CD4-positive, alpha-beta T cell treated with Interleukin-6 at 100 ng/mL for 8 hours (primary cell): ENCODE results near the gene HPSE2.
"Not testable (repeated sequence)": the region's sequence is repeated elsewhere in the genome, so short reads cannot be mapped to it uniquely, and the experiment has no call there.

Experiments used
- DNase-seq: peaks from one replicate; pipeline ENCODE4 v3.0.0-alpha.2; 2020; ENCODE audit warnings: mixed read lengths, low spot score

Gene HPSE2

GRCh38 chr10:98567391-98568133 lies 668.1 kb downstream of the HPSE2 start:
- no peak for DNase-seq

DNA sequence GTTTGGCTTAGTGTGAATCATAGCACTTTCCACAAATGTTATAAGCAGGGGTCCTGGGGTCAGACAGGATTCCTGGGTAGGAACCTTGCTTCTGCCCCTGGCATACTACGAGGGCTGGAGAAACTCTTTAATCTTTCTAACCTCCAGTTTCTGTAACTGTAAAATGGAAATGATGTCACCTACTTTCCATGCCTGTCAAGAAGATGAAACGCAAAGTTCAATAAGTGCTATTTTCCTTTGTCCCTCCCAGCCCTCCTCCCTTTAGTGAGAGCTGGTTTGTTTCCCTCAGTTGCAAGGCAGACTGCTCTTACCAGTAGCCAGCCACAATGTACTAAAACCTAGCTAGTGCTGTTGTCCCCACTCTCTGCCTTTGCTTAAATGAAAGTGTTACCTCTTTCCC lies 671.8 kb downstream of the HPSE2 start:
- no peak for DNase-seq

GRCh38 chr10:98560565-98560964 lies 675.1 kb downstream of the HPSE2 start:
- no peak for DNase-seq

GRCh38 chr10:98556061-98556460 lies 679.6 kb downstream of the HPSE2 start:
- DNase-seq = no peak

DNA sequence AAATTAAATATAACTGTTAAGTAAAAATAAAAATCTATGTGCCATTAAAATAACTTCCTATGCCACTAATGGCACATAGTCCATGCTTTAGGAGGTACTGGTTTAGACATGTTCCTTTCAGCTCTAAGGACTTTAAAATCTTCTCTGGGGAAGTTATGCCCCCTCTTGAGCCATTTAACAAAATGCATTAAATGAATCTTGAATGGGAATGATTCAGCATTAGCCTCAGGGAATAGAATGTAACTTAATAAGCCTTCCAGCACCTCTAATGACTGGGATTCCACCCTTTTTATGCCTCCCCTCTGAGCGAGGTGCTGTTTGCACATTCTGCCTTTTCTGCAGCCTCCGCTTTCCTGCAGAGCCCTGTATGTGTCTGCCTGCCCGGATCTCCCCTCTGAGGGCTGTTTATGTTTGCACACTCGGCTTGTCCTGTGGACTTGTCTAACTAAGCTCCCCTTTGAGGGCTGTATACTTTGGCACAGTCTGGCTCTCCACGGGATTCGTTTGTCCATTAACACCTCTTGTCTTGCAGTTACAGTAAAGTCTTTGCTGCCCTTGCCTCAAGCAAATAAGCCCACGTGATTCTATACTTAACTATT lies 680.5 kb downstream of the HPSE2 start:
- DNase-seq = no peak

GRCh38 chr10:98541561-98541960 lies 694.1 kb downstream of the HPSE2 start:
- not testable (repeated sequence) for DNase-seq

DNA sequence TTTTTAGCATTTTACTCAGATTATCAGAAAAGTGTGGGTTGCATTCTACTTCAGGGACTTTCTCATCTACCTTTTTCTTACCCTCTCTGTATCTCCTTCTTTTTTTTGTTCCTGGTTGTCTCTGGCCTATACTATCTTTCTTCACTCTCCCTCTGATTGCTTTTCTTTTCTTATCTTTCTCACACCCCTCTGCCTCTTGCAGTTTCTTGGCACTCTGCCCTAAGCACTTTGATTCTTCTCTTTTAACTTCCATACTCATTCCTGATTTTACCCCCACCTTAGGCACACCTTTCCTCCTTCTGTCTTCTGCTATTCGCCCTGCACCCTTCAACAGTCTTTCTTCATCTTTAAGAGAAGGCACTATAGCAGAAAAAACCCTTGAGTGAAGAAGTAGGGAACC lies 696.1 kb downstream of the HPSE2 start:
- DNase-seq = no peak

DNA sequence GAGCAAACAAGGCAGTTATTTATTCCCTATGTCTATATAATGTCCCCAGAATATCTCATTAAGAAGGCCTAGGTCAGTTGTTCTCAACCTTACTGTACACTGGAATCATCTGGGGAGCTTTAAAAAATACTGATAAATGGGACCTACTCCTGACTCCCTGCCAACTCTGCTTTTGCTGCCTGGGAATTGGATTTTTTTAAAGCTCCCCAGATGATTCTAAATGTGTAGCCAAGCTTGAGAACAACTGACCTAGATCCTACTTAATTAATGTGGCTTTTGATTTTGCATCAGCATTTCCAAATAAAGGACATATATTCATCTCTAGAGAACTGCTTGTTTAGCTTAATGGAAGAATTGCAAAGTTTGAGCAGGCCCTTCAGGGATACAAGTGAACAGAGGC lies 697.2 kb downstream of the HPSE2 start:
- DNase-seq = no peak

- no peak for DNase-seq
Observed at GRCh38 chr10:98536551-98536950, 699.1 kb downstream of the HPSE2 start.

- no peak for DNase-seq
Observed at GRCh38 chr10:98533746-98534445, 701.8 kb downstream of the HPSE2 start.

GRCh38 chr10:98533241-98533640 lies 702.4 kb downstream of the HPSE2 start:
- no peak for DNase-seq

DNA sequence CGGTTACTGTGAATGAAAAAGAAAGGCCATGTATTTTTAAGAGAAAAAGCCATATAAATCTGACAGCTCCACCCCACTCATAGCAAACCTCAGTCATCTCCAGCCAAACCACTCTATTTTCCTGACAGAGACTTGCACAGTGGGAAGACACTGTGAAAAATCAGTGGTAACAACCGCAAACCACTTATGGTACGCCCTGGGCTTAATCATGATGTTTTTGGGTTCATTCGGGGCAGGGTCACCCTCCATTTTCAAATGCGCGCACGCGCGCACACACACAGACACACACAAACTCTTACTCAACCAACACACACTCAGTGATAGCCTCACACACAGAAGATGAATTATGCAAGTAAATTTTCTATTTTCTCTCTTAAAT lies 706.9 kb downstream of the HPSE2 start:
- no peak for DNase-seq

- DNase-seq = no peak
Observed at GRCh38 chr10:98528166-98528804, 707.4 kb downstream of the HPSE2 start.

DNA sequence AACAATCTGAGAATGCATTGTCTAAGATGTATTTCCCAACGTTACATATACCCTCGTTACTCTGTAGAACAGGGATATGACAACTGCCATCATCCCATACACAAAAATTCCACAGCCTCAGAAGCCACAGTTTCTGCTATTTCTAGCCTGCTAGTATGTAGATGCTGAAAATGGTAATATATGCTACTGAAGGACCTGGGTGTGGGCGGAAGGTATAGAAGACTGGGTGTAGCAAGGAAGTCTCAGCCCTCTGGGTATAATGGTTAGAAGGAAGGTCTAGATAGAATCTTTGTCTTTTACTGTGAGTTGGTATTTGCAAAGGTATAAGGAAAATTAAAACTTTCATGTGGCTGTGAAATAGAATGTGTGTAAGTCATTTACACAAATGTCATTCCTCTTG lies 709.7 kb downstream of the HPSE2 start:
- no peak for DNase-seq

DNA sequence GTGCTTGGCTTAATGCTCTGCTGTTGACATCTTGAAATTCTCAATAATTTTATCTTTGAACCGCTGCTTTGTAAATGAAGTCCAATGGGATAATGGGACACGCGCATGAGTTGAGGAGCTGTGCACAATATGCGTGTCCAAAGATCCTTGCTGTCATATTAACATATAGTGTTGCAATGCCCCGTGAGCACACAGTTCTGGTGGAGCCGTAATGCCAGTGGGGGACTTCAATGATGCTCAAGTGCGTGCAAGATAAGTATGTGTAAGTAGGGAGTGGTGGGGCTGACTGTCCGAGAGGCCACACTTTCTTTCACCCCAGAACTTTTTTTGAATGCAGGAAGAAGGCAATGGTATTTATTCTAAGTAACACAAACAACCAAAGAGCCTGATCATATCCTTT lies 711.5 kb downstream of the HPSE2 start:
- no peak for DNase-seq

- no peak for DNase-seq
Observed at GRCh38 chr10:98519841-98520240, 715.8 kb downstream of the HPSE2 start.

- no peak for DNase-seq
Observed at GRCh38 chr10:98517672-98518071, 718.0 kb downstream of the HPSE2 start.

- no peak for DNase-seq
Observed at GRCh38 chr10:98516352-98516751, 719.3 kb downstream of the HPSE2 start.

- no peak for DNase-seq
Observed at GRCh38 chr10:98513704-98514103, 721.9 kb downstream of the HPSE2 start.

GRCh38 chr10:98511876-98512275 lies 723.8 kb downstream of the HPSE2 start:
- DNase-seq = no peak

DNA sequence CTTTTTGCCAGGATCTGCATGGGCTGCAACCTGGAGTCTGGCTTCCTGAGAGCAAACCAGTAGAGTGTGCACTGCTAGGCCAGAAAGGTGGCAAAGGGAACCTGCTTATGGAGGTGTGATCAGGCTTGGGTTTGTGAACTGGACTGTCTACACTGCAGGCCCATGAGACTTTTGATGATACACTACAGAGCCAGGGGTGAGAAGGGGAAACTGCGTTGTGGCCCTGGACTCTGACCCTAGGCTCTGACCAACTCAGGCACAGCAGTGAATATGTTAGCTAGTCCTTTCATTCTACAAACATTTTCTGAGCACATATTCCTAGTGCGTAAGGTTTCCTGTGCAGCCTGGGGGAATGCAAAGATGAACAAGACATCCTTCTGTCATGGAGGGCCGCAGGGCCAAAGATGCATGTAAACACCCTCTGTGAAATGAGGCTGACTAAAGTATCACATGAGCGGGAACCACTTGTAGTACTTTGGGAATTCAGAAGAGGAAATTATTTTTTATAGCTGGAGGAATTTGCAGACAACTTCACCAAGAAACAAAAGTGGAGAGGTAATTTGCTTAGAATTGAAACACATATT lies 725.1 kb downstream of the HPSE2 start:
- DNase-seq = no peak

DNA sequence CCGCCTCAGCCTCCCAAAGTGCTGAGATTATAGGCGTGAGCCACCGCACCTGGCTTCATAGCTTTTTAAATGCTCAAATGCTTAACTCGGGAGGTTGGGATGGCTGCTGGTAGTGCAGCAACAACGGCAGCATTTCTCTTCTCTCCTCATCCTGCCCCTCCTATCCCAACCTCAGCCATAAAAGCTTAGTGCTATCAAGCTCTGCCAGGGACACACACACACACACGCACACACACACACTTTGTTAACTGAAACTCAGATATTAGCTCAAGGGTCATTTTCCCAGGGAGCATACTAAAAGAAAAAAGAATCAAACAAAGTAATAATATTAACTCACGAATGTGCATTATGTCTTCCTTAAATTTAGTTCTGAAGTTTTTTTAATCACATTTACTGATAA lies 725.9 kb downstream of the HPSE2 start:
- DNase-seq = no peak

DNA sequence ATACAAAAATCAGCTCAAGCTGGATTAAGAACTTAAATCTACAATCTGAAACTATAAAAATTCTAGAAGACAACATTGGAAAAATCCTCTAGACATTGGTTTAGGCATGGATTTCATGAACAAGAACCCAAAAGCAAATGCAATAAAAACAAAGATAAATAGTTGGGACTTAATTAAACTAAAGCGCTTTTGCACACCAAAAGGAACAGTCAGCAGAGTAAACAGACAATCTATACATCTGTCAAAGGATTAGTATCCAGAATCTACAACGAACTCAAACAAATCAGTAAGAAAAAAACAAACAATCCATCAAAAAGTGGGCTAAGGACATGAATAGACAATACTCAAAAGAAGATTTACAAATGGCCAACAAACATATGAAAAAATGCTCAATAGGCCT lies 733.1 kb downstream of the HPSE2 start:
- not testable (repeated sequence) for DNase-seq
